ENCODE measurements around the gene PFN1. TPM values are rescaled to one million over a fixed set of nuclear protein-coding genes. Genes with fewer than 3 reads are reported as not detected.

Gene PFN1
- total and polyA plus RNA-seq, 9 of the 15 experiments (the other 6 are each of a cell fraction or from before 2014, with no cell fraction given): 60.5 to 1,479 (median 456) TPM

- TF ChIP-seq POLR3G (IDR thresholded peaks at IDR 0.05; ENCODE audit: extremely low read depth, insufficient read length, insufficient replicate concordance) (no peak), ESRRB (CRISPR knock-in tag; IDR thresholded peaks at IDR 0.05; ENCODE audit: borderline replicate concordance) (no peak), TSC22D4 (tag; IDR thresholded peaks at IDR 0.05) (no peak), XRCC3 (IDR thresholded peaks at IDR 0.05) (no peak), GATAD2B (IDR thresholded peaks at IDR 0.05; ENCODE audit: borderline replicate concordance) (no peak), ZNF77 (CRISPR knock-in tag; IDR thresholded peaks at IDR 0.05) (no peak), ZNF311 (CRISPR knock-in tag; IDR thresholded peaks at IDR 0.05) (no peak), THRAP3 (IDR thresholded peaks at IDR 0.05; ENCODE audit: borderline replicate concordance) (no peak), TAF7 (tag; IDR thresholded peaks at IDR 0.05) (no peak), CREB3L1 (IDR thresholded peaks at IDR 0.05; ENCODE audit: borderline replicate concordance, low read depth) (no peak), AFF4 (CRISPR knock-in tag; IDR thresholded peaks at IDR 0.05) (no peak), RAD21 (CRISPR knock-in tag; conservative IDR thresholded peaks at IDR 0.05 in 1 of 2, IDR thresholded peaks at IDR 0.05 in 1 of 2) (no peak), KDM2B (CRISPR knock-in tag; IDR thresholded peaks at IDR 0.05) (no peak)
- TF ChIP-seq, protein P1, sequence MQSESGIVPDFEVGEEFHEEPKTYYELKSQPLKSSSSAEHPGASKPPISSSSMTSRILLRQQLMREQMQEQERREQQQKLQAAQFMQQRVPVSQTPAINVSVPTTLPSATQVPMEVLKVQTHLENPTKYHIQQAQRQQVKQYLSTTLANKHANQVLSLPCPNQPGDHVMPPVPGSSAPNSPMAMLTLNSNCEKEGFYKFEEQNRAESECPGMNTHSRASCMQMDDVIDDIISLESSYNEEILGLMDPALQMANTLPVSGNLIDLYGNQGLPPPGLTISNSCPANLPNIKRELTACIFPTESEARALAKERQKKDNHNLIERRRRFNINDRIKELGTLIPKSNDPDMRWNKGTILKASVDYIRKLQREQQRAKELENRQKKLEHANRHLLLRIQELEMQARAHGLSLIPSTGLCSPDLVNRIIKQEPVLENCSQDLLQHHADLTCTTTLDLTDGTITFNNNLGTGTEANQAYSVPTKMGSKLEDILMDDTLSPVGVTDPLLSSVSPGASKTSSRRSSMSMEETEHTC (IDR thresholded peaks at IDR 0.05): no peak
- TF ChIP-seq, protein P2, sequence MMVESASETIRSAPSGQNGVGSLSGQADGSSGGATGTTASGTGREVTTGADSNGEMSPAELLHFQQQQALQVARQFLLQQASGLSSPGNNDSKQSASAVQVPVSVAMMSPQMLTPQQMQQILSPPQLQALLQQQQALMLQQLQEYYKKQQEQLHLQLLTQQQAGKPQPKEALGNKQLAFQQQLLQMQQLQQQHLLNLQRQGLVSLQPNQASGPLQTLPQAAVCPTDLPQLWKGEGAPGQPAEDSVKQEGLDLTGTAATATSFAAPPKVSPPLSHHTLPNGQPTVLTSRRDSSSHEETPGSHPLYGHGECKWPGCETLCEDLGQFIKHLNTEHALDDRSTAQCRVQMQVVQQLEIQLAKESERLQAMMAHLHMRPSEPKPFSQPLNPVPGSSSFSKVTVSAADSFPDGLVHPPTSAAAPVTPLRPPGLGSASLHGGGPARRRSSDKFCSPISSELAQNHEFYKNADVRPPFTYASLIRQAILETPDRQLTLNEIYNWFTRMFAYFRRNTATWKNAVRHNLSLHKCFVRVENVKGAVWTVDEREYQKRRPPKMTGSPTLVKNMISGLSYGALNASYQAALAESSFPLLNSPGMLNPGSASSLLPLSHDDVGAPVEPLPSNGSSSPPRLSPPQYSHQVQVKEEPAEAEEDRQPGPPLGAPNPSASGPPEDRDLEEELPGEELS (CRISPR knock-in tag; IDR thresholded peaks at IDR 0.05; ENCODE audit: borderline replicate concordance): no peak
Measured at GRCh38 chr17:4949321-4950074, 1.2 kb upstream of the PFN1 start (continued).
